CD4-positive, alpha-beta T cell treated with Interleukin-15 for 1 hour (primary cell): ENCODE results near the gene PDHA1.
A peak's percentile ranks its signal among the peaks of the same experiment; 100 is the strongest.

ENCODE experiments used
- DNase-seq: peaks from one replicate; pipeline ENCODE4 v3.0.0-alpha.2; 2020

The PDHA1 gene

DNA sequence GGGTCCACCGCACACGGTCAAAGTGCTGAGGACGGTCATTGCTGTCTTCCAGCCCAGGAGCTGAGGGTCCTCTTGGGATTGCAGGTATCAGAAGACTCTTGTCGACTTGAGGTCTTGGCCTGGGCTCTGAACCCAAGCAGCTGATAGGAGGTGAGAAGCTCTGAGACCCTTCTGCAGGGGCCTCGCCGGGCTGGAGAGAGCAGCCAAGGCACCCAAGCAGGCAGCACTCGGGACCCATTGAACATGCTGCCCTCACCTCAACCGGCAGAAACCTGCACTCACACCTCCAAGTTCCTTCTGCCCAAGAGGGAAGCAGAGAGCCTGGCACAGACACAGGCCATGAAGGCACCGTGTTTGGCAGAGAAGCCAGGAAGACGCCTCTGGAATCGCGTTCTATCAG lies 34.1 kb downstream of the PDHA1 start:
- no peak for DNase-seq

DNA sequence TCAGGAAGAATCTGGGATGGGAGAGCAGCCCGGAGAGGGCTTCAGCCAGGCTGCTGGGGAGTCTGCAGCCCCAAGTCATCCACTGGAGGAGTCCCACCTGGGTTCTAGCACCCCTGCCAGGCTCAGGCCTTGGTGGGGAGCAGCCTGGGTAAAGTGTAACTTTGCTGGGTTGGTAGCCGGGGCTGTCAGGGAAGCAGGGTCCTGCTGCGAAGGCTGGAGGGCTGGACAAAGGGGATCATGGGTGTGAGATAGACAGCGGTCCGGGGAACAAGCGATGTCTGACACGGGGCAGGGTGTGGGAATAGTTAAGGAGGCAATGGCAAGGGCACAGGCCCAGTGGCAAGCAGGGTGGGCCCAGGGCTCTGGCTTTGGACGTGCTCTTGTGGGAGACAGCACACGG lies 37.6 kb downstream of the PDHA1 start:
- no peak for DNase-seq

DNA sequence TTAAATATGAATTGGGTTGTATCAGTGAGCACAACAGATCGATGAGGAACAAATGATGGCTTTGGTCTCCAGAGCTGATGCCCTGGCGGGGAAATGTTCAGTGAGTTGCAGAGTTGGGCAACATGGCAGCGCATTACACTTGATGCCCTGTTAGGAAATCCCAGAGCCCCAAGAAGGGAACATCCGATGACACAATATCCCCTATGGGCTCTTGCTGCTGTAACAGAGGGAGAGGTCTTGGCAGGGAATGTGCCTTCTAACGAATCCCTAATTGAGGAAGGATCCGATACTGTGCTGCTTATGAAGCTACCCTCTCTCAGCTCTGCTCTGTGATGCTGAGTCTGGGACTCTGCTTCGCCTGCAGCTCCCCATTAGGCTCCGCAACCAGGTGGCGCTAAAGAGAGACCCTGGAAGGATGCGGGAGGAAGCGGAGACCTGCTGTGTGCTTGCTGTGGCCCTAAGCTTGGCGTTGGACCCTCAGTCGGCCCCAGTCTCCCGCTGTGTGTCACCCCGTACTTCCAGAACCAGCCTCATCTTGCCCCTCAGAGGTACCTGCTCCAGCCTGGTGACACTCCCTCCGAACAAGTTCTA lies 38.9 kb downstream of the PDHA1 start:
- peak; percentile 30 for DNase-seq

DNA sequence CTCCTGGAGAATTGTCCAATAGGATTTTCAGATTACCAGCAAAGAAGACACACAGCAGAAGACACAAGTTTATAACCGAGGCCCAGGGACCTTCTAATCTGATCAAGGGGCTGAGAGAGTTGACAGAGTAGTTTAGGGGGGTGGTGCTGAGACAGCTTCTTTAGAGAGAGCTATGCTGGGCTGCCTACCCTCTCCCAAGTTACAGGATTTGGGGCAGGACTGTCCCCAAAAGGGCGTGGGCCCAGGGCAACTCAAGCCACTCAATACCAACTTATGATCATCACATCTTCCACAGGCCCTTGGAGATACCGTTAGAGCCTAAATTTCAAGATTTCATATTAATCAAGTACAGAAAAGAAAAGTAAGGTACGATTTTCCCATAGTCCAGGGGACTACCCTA lies 43.0 kb downstream of the PDHA1 start:
- DNase-seq: no peak

DNA sequence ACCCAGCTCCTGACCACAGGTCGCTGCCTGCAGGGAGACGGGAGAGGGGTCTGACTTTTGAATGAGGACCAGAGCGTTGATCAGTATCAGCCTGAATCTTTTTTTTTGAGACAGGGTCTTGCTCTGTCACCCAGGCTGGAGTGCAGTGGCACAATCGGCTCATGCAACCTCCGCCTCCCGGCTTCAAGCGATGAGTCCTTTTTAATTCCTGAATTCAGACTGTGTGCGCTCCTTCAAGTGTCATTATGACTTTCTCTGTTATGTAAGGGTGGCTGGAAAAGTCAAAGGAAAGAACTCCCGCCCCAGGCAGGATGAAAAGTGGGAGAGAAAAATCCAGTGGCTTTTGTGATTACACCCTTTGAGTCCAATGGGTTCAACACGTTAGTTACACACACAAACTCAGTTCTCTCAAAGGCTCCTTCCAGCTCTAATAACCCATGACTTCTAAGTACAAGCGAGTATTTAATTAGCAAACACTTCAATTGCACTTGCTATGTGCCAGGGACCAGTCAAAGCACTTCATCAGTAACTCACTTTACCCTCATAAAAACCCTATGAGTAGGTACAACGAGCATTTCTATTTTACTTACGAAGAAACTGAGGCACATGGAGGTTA lies 44.4 kb downstream of the PDHA1 start:
- DNase-seq: no peak

DNA sequence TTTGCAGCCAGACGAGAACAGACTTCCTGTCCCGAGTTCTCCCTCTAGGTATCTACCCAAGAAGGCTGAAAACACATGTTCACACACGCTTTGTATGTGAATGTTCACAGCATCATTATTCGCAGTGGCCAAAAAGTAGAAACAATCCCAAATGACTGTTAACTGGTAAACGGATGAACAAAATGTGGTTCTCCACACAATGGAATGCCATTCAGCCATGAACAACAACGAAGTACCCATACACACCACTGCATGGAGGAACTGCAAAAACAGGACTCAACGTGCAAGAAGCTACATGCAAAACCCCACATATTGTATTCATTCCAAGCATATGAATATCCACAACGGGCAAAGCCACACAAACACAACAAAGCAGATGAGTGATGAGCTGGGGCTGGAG lies 45.0 kb downstream of the PDHA1 start:
- no peak for DNase-seq

DNA sequence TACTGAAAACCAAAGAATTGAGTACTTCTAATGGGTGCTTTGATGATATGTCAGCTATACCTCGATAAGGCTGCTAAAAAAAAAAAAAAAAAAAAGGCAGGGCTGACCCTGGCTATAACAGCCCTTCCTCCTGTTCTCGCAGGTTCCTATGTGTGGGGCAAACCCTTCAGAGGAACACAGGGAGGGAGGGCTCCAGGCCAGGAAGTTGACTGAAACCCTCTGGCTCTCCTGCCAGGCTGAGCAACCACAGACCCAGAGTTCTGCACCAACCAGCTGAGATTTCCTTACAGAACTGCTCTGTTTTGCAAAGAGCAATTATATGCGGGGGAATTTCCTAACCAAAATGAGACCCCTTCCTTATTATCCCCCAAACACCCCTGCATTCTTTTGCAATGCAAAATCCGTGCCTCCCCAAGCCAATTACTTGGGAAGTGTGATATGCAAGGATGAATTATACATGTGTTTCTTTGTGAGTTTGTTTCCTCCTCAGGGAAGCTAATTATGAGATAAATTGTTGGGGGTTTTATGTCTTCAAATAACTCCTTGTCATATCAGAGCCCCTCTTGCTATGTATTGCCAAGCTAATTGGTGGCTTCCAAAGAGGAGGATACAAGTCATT lies 45.6 kb downstream of the PDHA1 start:
- DNase-seq: no peak

DNA sequence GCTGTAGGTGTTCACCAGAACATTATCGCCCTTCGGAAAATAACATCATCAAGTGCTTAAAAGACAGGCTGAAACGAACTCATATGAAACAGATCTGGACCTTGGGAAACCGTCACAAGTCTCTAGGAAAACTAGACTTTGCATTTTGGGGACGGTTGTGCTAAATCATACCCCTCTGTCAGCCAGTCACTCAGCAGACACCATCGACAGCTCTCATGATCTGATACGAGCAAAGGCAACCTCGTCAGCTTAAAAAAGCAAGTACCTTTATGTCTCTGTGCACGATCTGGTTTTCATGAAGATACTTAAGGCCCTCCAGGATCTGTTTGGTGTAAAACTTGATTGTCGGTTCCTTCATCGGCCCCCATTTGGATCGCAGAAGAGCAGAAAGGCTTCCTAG lies 48.4 kb downstream of the PDHA1 start:
- no peak for DNase-seq

DNA sequence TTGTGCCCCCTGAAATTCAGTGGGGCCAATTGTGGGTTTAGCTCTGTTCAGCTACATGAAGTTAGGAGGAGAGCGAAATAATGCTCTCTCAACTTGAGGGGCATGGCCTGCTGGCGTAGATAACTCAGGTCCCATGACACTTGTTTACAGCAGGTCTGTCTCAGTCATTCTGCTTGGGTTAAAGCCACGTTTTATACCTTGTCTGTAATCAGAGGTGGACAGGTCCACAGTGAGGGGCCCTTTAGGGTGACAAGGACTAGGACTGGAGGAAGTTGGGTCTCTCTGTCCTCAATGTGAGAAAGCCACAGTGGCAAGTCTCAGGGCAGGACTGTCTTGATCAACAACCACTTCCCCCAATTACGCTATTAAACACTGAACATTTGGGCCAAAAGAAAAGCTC lies 49.0 kb downstream of the PDHA1 start:
- no peak for DNase-seq

DNA sequence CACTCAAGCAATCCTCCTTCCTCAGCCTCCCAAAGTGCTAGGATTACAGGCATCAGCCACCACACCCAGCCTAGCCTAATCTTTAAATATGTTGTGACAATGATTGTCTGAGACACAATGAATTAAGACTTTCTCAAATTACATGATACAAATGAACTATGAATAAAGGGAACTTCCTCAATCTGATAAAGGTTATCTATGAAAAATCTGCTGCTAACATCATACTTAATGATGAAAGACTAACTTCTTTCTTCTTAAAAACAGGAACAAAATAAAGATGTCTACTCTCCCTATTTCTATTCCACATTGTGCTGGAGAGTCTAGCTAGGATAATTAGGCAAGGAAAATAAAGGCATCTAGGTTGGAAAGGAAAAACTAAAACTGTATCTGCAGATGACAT lies 60.0 kb downstream of the PDHA1 start:
- DNase-seq: no peak

DNA sequence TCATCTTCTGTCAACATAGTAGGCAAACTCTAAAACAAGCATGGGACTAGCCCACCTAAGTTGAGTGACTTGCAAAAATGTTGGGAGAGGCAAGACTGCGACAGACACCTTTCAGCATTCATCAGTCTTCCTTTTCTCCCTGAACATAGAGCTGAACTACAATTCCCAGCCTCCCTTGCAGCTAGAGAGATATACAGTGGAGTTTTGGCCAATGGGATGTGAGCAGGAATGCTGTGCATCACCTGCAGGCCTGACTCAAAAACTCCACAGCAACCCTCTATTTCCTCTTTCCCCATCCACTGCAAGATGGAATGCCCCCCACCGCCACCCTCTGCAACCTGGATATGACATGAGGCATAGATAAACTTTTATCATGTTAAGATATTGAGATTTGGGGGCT lies 66.5 kb downstream of the PDHA1 start:
- no peak for DNase-seq
